ENCODE measurements around the gene IFT80.

GRCh38 chr3:160312014-160312624 lies 86.9 kb downstream of the IFT80 start:
- no peak for TF ChIP-seq CTCF (IDR thresholded peaks at IDR 0.05 in 2 of 3, conservative IDR thresholded peaks at IDR 0.05 in 1 of 3; ENCODE audit: insufficient read depth in 2 of 3, low read depth in 1 of 3, low read length in 3 of 3)
- TF ChIP-seq ZNF589 (CRISPR knock-in tag; IDR thresholded peaks at IDR 0.05; ENCODE audit: low read depth) = no peak
- no peak for TF ChIP-seq NR1H2 (CRISPR knock-in tag; IDR thresholded peaks at IDR 0.05)

Measured in K562 (cell line).